Fibroblast of lung (primary cell): ENCODE measurements around the gene GRIN3B. TPM values are rescaled to one million over a fixed set of nuclear protein-coding genes. Genes with fewer than 3 reads are reported as not detected.

Source experiments
- DNase-seq, 2 donors: peaks; one replicate each; pipeline versions ENCODE4 v3.0.0 to v3.0.0-alpha.2; 2010; ENCODE audit warnings: low read depth in 2 of 2
- H2AFZ ChIP-seq: 2 replicates; pipeline ENCODE4 v1.5.1; 2012; ENCODE audit warnings: low read length, control low read depth, inconsistent platforms
- H3K27ac ChIP-seq: 2 replicates; pipeline ENCODE4 v1.5.1; 2011; ENCODE audit warnings: low read length, control low read depth; ENCODE audit not compliant: insufficient read depth
- H3K27me3 ChIP-seq: 2 replicates; pipeline ENCODE4 v1.5.1; 2011; ENCODE audit warnings: mild to moderate bottlenecking, low read length; ENCODE audit not compliant: control insufficient read depth, insufficient read depth
- H3K36me3 ChIP-seq: 2 replicates; pipeline ENCODE4 v1.5.1; 2011; ENCODE audit warnings: low read length; ENCODE audit not compliant: control insufficient read depth, insufficient read depth
- H3K4me1 ChIP-seq: 2 replicates; pipeline ENCODE4 v1.5.1; 2011; ENCODE audit warnings: low read length; ENCODE audit not compliant: control insufficient read depth, insufficient read depth; ENCODE audit errors: extremely low read depth
- H3K4me2 ChIP-seq: 2 replicates; pipeline ENCODE4 v1.5.1; 2011; ENCODE audit warnings: low read length, control low read depth; ENCODE audit not compliant: insufficient read depth; ENCODE audit errors: extremely low read depth
- H3K4me3 ChIP-seq, 4 experiments: fragments of 200-600 bp in 1 of 4; sonication (generic) in 1 of 4; replicated peaks in 1 of 4; 2 replicates each; pipeline ENCODE4 v1.5.1; 2011 to 2016; ENCODE audit warnings: low read length in 4 of 4, low read depth in 3 of 4, mild to moderate bottlenecking in 3 of 4, control low read depth in 2 of 4, inconsistent platforms in 1 of 4, mixed read lengths in 1 of 4; ENCODE audit not compliant: insufficient read depth in 1 of 4; ENCODE audit errors: control extremely low read depth in 1 of 4
- H3K79me2 ChIP-seq: 2 replicates; pipeline ENCODE4 v1.5.1; 2012; ENCODE audit warnings: mild to moderate bottlenecking, low read length, inconsistent platforms; ENCODE audit not compliant: control insufficient read depth, insufficient read depth
- H3K9ac ChIP-seq: 2 replicates; pipeline ENCODE4 v1.5.1; 2011; ENCODE audit warnings: mild to moderate bottlenecking, low read length, control low read depth; ENCODE audit not compliant: insufficient read depth
- H3K9me3 ChIP-seq: 2 replicates; pipeline ENCODE4 v1.5.1; 2012; ENCODE audit warnings: low read depth, low read length; ENCODE audit not compliant: control insufficient read depth, insufficient read depth
- H4K20me1 ChIP-seq: 2 replicates; pipeline ENCODE4 v1.5.1; 2011; ENCODE audit warnings: low read length; ENCODE audit not compliant: control insufficient read depth, insufficient read depth; ENCODE audit errors: extremely low read depth
- EZH2 ChIP-seq: IDR thresholded peaks from 2 replicates; pipeline ENCODE4 v1.5.1; 2012; ENCODE audit warnings: low read length, control low read depth, mild to moderate bottlenecking; ENCODE audit errors: missing control alignments
- polyA plus RNA-seq, 2 donors: library from polyadenylated mRNA; depleted of rRNA in 1 of 2; stranded (reverse) in 1 of 2; unstranded in 1 of 2; fragments of >200 nt; gene quantifications; 2 replicates each; pipeline ENCODE4 v1.2.1, GENCODE V29; 2011 to 2012; ENCODE audit warnings: missing spikeins in 1 of 2
- total RNA-seq: library from RNA; depleted of rRNA; stranded (reverse); fragments of >200 nt; gene quantifications from 2 replicates; pipeline ENCODE4 v1.2.1, GENCODE V29; 2014
- TF ChIP-seq, protein P1 (sequence below), 2 donors: IDR thresholded peaks in 1 of 2; conservative IDR thresholded peaks in 1 of 2; 1 replicate in 1 of 2; 2 replicates in 1 of 2; pipeline ENCODE4 v1.5.1; 2011 to 2012; ENCODE audit warnings: low read length in 2 of 2, control low read depth in 1 of 2, inconsistent platforms in 1 of 2, low read depth in 1 of 2, mild to moderate bottlenecking in 1 of 2

Gene GRIN3B
- total and polyA plus RNA-seq, 2 donors (not counting 1 experiment from before 2014, with no cell fraction given) = 0.12 to 0.66 TPM

GRCh38 chr19:1038978-1039645 is 38.9 kb downstream of the GRIN3B start:
- no peaks in the 10 kb centered on the region for H4K20me1 ChIP-seq

GRCh38 chr19:1039646-1040475 is 39.6 kb downstream of the GRIN3B start, which contains the start of gene ABCA7:
Gene ABCA7, plus strand, starts transcription at chr19:1040107. Its CDS starts 1,255 bp downstream, at chr19:1041362.
- peak within 1 kb of the TSS; percentile 53 to 67 (median 58) for H3K4me3 ChIP-seq

More at GRCh38 chr19:1038978-1039645, 38.9 kb downstream of the GRIN3B start:
- TF ChIP-seq, protein P1, sequence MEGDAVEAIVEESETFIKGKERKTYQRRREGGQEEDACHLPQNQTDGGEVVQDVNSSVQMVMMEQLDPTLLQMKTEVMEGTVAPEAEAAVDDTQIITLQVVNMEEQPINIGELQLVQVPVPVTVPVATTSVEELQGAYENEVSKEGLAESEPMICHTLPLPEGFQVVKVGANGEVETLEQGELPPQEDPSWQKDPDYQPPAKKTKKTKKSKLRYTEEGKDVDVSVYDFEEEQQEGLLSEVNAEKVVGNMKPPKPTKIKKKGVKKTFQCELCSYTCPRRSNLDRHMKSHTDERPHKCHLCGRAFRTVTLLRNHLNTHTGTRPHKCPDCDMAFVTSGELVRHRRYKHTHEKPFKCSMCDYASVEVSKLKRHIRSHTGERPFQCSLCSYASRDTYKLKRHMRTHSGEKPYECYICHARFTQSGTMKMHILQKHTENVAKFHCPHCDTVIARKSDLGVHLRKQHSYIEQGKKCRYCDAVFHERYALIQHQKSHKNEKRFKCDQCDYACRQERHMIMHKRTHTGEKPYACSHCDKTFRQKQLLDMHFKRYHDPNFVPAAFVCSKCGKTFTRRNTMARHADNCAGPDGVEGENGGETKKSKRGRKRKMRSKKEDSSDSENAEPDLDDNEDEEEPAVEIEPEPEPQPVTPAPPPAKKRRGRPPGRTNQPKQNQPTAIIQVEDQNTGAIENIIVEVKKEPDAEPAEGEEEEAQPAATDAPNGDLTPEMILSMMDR (conservative IDR thresholded peaks at IDR 0.05 in 1 of 2, IDR thresholded peaks at IDR 0.05 in 1 of 2; ENCODE audit: low read depth in 1 of 2, low read length in 2 of 2) = no peak
- no peak for TF ChIP-seq EZH2
- Histone ChIP-seq H3K36me3 (peaks cover 18% of the 10 kb centered on the region), H3K79me2 (peaks cover 3% of the 10 kb centered on the region), H3K9me3 (no peaks in the 10 kb centered on the region), H3K4me1 (peaks cover 26% of the 10 kb centered on the region), H3K27ac (peak overlapping the region; percentile 38), H3K27me3 (no peaks in the 10 kb centered on the region), H3K9ac (peak overlapping the region; percentile 23), H3K4me3 (peak overlapping the region in 1 of 4 experiments; percentile 67), H2AFZ (no peak overlapping the region), H3K4me2 (peak overlapping the region; percentile 71)
- DNase-seq = peak; percentile 36 to 44

More at GRCh38 chr19:1039646-1040475, 39.6 kb downstream of the GRIN3B start, which contains the start of gene ABCA7:
- peak within 1 kb of the TSS; percentile 46 for H3K9ac ChIP-seq
- H3K36me3 ChIP-seq = peaks cover 19% of the 10 kb centered on the region
- peak within 1 kb of the TSS; percentile 38 for H3K27ac ChIP-seq
- H4K20me1 ChIP-seq = no peaks in the 10 kb centered on the region
- H3K4me1 ChIP-seq = peaks cover 26% of the 10 kb centered on the region
- H3K27me3 ChIP-seq = no peaks in the 10 kb centered on the region
- no peak within 1 kb of the TSS for H2AFZ ChIP-seq
- no peaks in the 10 kb centered on the region for H3K9me3 ChIP-seq
- DNase-seq = peak; percentile 97
- H3K4me2 ChIP-seq = peak within 1 kb of the TSS; percentile 93
- H3K79me2 ChIP-seq = peaks cover 3% of the 10 kb centered on the region
- TF ChIP-seq, protein P1 (conservative IDR thresholded peaks at IDR 0.05 in 1 of 2, IDR thresholded peaks at IDR 0.05 in 1 of 2; ENCODE audit: low read depth in 1 of 2, low read length in 2 of 2) = no peak
- TF ChIP-seq EZH2 = no peak
